ENCODE results near the gene INPP5K.

- TF ChIP-seq, protein P1, sequence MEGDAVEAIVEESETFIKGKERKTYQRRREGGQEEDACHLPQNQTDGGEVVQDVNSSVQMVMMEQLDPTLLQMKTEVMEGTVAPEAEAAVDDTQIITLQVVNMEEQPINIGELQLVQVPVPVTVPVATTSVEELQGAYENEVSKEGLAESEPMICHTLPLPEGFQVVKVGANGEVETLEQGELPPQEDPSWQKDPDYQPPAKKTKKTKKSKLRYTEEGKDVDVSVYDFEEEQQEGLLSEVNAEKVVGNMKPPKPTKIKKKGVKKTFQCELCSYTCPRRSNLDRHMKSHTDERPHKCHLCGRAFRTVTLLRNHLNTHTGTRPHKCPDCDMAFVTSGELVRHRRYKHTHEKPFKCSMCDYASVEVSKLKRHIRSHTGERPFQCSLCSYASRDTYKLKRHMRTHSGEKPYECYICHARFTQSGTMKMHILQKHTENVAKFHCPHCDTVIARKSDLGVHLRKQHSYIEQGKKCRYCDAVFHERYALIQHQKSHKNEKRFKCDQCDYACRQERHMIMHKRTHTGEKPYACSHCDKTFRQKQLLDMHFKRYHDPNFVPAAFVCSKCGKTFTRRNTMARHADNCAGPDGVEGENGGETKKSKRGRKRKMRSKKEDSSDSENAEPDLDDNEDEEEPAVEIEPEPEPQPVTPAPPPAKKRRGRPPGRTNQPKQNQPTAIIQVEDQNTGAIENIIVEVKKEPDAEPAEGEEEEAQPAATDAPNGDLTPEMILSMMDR (IDR thresholded peaks at IDR 0.05), result no peak
- TF ChIP-seq EZH2 (IDR thresholded peaks at IDR 0.05; ENCODE audit: borderline replicate concordance, insufficient read depth, low read depth, low read length, poor library complexity, severe bottlenecking), result no peak
These were observed 33.7 kb downstream of the INPP5K start for GRCh38 chr17:1482680-1483079.

All from B cell (primary cell).